ENCODE data around the gene U2AF1L4.
"Not testable (repeated sequence)": the region's sequence is repeated elsewhere in the genome, so short reads cannot be mapped to it uniquely, and the experiment has no call there.

Gene U2AF1L4

GRCh38 chr19:35729763-35730162 is 15.5 kb downstream of the U2AF1L4 start:
- DNase-seq (ENCODE audit: extremely low spot score, insufficient read length, low read depth) (no peak), FAIRE-seq (no peak)

GRCh38 chr19:35729021-35729420 is 16.2 kb downstream of the U2AF1L4 start:
- DNase-seq (ENCODE audit: extremely low spot score, insufficient read length, low read depth): no peak
- no peak for FAIRE-seq

GRCh38 chr19:35727956-35728706 is 17.1 kb downstream of the U2AF1L4 start:
- DNase-seq (ENCODE audit: extremely low spot score, insufficient read length, low read depth) (no peak), FAIRE-seq (no peak)

GRCh38 chr19:35727053-35727955 is 17.9 kb downstream of the U2AF1L4 start:
- DNase-seq (ENCODE audit: extremely low spot score, insufficient read length, low read depth) (no peak), FAIRE-seq (no peak)

- FAIRE-seq: no peak
- no peak for DNase-seq (ENCODE audit: extremely low spot score, insufficient read length, low read depth)
Measured at GRCh38 chr19:35725216-35725861, 19.9 kb downstream of the U2AF1L4 start.

- FAIRE-seq (no peak), DNase-seq (ENCODE audit: extremely low spot score, insufficient read length, low read depth) (no peak)
Measured at GRCh38 chr19:35724560-35724959, 20.7 kb downstream of the U2AF1L4 start.

GRCh38 chr19:35724132-35724531 is 21.1 kb downstream of the U2AF1L4 start:
- not testable (repeated sequence) for DNase-seq (ENCODE audit: extremely low spot score, insufficient read length, low read depth); FAIRE-seq

GRCh38 chr19:35723671-35724070 is 21.5 kb downstream of the U2AF1L4 start:
- no peak for DNase-seq (ENCODE audit: extremely low spot score, insufficient read length, low read depth)
- no peak for FAIRE-seq

- no peak for FAIRE-seq
Measured at GRCh38 chr19:35722897-35723296, 22.3 kb downstream of the U2AF1L4 start.

GRCh38 chr19:35722461-35722860 is 22.8 kb downstream of the U2AF1L4 start:
- FAIRE-seq (no peak), DNase-seq (ENCODE audit: extremely low spot score, insufficient read length, low read depth) (no peak)

More at GRCh38 chr19:35722897-35723296, 22.3 kb downstream of the U2AF1L4 start:
- no peak for DNase-seq (ENCODE audit: extremely low spot score, insufficient read length, low read depth)

GRCh38 chr19:35721374-35721773 is 23.8 kb downstream of the U2AF1L4 start:
- no peak for FAIRE-seq
- no peak for DNase-seq (ENCODE audit: extremely low spot score, insufficient read length, low read depth)

- FAIRE-seq (no peak), DNase-seq (ENCODE audit: extremely low spot score, insufficient read length, low read depth) (no peak)
Measured at GRCh38 chr19:35720648-35721047, 24.6 kb downstream of the U2AF1L4 start.

GRCh38 chr19:35720163-35720524 is 25.1 kb downstream of the U2AF1L4 start:
- no peak for FAIRE-seq
- no peak for DNase-seq (ENCODE audit: extremely low spot score, insufficient read length, low read depth)

- FAIRE-seq: no peak
- no peak for DNase-seq (ENCODE audit: extremely low spot score, insufficient read length, low read depth)
Measured at GRCh38 chr19:35719402-35720162, 25.6 kb downstream of the U2AF1L4 start.

GRCh38 chr19:35718345-35719041 is 26.7 kb downstream of the U2AF1L4 start:
- FAIRE-seq: peak; percentile 78

GRCh38 chr19:35717665-35718344 is 27.4 kb downstream of the U2AF1L4 start, which contains the start of gene KMT2B:
Gene KMT2B, plus strand, starts transcription at chr19:35718003. Its CDS starts 16 bp downstream, at chr19:35718019.
- FAIRE-seq (no peak), DNase-seq (ENCODE audit: extremely low spot score, insufficient read length, low read depth) (no peak)

More at GRCh38 chr19:35718345-35719041, 26.7 kb downstream of the U2AF1L4 start:
- no peak for DNase-seq (ENCODE audit: extremely low spot score, insufficient read length, low read depth)

GRCh38 chr19:35716801-35717664 is 28.2 kb downstream of the U2AF1L4 start:
- FAIRE-seq (peak; percentile 94), DNase-seq (ENCODE audit: extremely low spot score, insufficient read length, low read depth) (peak; percentile 92)

All from GM18507 (cell line).